K562 (cell line): Measurements from ENCODE around the gene AGPAT3.

Source experiments
- ARHGAP35 ChIP-seq: fragments of 450-650 bp; IDR thresholded peaks from 2 replicates; pipeline ENCODE4 v1.6.1; 2018; ENCODE audit not compliant: partially characterized antibody
- POLR2AphosphoS2 ChIP-seq: IDR thresholded peaks from 2 replicates; pipeline ENCODE4 v1.6.1; 2012; ENCODE audit warnings: low read length, improper control_type of control experiment

- TF ChIP-seq ARHGAP35: no peak
- no peak for TF ChIP-seq POLR2AphosphoS2
Observed at GRCh38 chr21:44024257-44024656, 159.2 kb downstream of the AGPAT3 start.
